ENCODE results near the gene MTREX. TPM values are rescaled to one million over a fixed set of nuclear protein-coding genes. Genes with fewer than 3 reads are reported as not detected.

The MTREX gene
- total and polyA plus RNA-seq, 2 of the 8 experiments (the other 6 are each of a cell fraction or from before 2014, with no cell fraction given), result 16.0 to 130 TPM

DNA sequence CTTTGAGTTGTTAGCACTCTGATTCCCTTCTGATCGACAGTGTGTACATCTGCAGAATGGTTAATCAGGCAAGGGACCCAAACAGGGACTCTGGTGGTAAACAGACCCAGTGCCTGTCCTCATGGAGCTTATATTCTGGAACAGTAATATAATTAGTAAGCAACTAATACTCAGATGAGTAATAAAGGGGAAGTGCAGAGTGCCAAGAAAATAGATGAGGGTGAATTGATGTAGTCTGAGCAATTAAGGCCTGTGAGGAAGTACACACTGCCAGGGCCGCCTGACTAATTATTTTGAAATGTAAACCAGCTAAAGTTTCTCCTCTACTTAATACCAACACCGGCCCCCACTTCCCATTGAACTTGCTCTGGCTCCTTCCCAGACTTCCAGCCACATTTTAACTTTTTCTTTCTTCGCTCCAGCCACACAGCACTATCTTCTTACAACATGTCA, 4.5 kb upstream of the MTREX start:
- Histone ChIP-seq H2AFZ (ENCODE audit: low read length) (no peak overlapping the region), H3K4me3 (ENCODE audit: extremely low read depth in 1 of 4, insufficient read depth in 2 of 4, low read depth in 3 of 4, low read length in 4 of 4) (no peak overlapping the region), H2BK20ac (ENCODE audit: low read length) (no peak overlapping the region), H3K9ac (replicated peaks in 1 of 4; ENCODE audit: extremely low read depth in 1 of 4, low read depth in 3 of 4, low read length in 3 of 4) (no peak overlapping the region), H4K8ac (ENCODE audit: extremely low read depth, insufficient read depth, low read length) (no peak overlapping the region), H3K56ac (replicated peaks; ENCODE audit: insufficient read length, low read depth, low read length) (no peak overlapping the region), H3K27me3 (replicated peaks in 1 of 4; ENCODE audit: control insufficient read depth in 3 of 4, extremely low read depth in 1 of 4, insufficient read depth in 3 of 4, low read length in 3 of 4) (no peaks in the 10 kb centered on the region), H3K79me2 (ENCODE audit: control insufficient read depth in 1 of 2, insufficient read depth in 2 of 2, low read length in 2 of 2) (peaks cover 0 to 54% of the 10 kb centered on the region in 2 experiments; a peak in 3 of 4 replicates), H3K23ac (ENCODE audit: insufficient read length) (no peak overlapping the region), H2AK5ac (ENCODE audit: low read depth, low read length) (no peak overlapping the region), H4K91ac (replicated peaks; ENCODE audit: insufficient read length, low read length) (no peak overlapping the region), H2BK15ac (ENCODE audit: low read length) (no peak overlapping the region), H2BK12ac (ENCODE audit: low read depth, low read length) (no peak overlapping the region), H3K4ac (replicated peaks; ENCODE audit: insufficient read length, low read depth, low read length) (no peak overlapping the region), H3K27ac (ENCODE audit: low read depth, low read length) (no peak overlapping the region), H4K20me1 (replicated peaks in 1 of 2; ENCODE audit: control insufficient read depth in 1 of 2, insufficient read depth in 2 of 2, low read length in 2 of 2) (peaks cover 0 to 4% of the 10 kb centered on the region in 2 experiments), H3K4me1 (replicated peaks in 1 of 4; ENCODE audit: control insufficient read depth in 3 of 4, insufficient read depth in 4 of 4, low read length in 3 of 4) (peaks cover 0 to 2% (median 2%) of the 10 kb centered on the region in 4 experiments; a peak in 4 of 7 replicates), H3K23me2 (ENCODE audit: low read depth, low read length) (peaks cover 6% of the 10 kb centered on the region), H3K14ac (ENCODE audit: insufficient read length) (no peak overlapping the region), H2BK120ac (replicated peaks; ENCODE audit: low read depth, low read length) (no peak overlapping the region), H3K36me3 (ENCODE audit: control insufficient read depth in 2 of 4, insufficient read depth in 4 of 4, low read length in 3 of 4) (peaks cover 0 to 2% (median 0%) of the 10 kb centered on the region in 4 experiments; a peak in 2 of 8 replicates), H3K9me3 (ENCODE audit: insufficient read depth in 2 of 2, low read depth in 1 of 2, low read length in 1 of 2) (no peaks in the 10 kb centered on the region), H4K5ac (ENCODE audit: insufficient read length, low read depth, low read length) (no peak overlapping the region), H3K79me1 (ENCODE audit: low read depth, low read length) (peaks cover 4% of the 10 kb centered on the region), H3K4me2 (ENCODE audit: insufficient read depth in 1 of 2, low read depth in 2 of 2, low read length in 2 of 2) (no peak overlapping the region), H3K18ac (ENCODE audit: extremely low read depth, low read length) (no peak overlapping the region), H2BK5ac (ENCODE audit: low read depth, low read length) (no peak overlapping the region)
- POLR2A ChIA-PET (ENCODE audit: partially characterized antibody), result no interaction called here
- CTCF ChIA-PET (ENCODE audit: partially characterized antibody), result interaction anchor here (1.2 kb wide), 1 partner anchor 77 kb away, joined by 4 read pairs; no protein-coding TSS in a partner anchor
- DNase-seq (ENCODE audit: low read depth in 1 of 2, low spot score in 2 of 2) (no peak), FAIRE-seq (no peak)
- WGBS, 2 experiments (ENCODE audit: extremely low coverage in 1 of 2, insufficient coverage in 1 of 2, insufficient read length in 1 of 2, insufficient replicate concordance in 2 of 2, low coverage in 1 of 2, low lambda C conversion rate in 2 of 2, missing lambda C conversion rate in 1 of 2), result 83% methylated on average over 4 of the region's 4 CpGs; no CpG with 5 or more reads in 1 of the 2 experiments
- TF ChIP-seq CBX5 (IDR thresholded peaks at IDR 0.05; ENCODE audit: low read depth, low read length) (no peak), TBP (IDR thresholded peaks at IDR 0.05; ENCODE audit: low read depth, low read length) (no peak), MAFK (IDR thresholded peaks at IDR 0.05; ENCODE audit: low read depth, low read length) (no peak), KDM4A (IDR thresholded peaks at IDR 0.05; ENCODE audit: low read depth, low read length, severe bottlenecking) (no peak), YY1 (IDR thresholded peaks at IDR 0.05; ENCODE audit: low read depth, low read length) (no peak), TCF12 (IDR thresholded peaks at IDR 0.05; ENCODE audit: low read depth, low read length) (no peak), CEBPB (IDR thresholded peaks at IDR 0.05; ENCODE audit: low read depth, low read length) (no peak), SUZ12 (IDR thresholded peaks at IDR 0.05; ENCODE audit: low read length) (no peak), GABPA (IDR thresholded peaks at IDR 0.05; ENCODE audit: borderline replicate concordance, insufficient read depth, low read length) (no peak), NRF1 (IDR thresholded peaks at IDR 0.05; ENCODE audit: low read depth, low read length) (no peak), JUND (IDR thresholded peaks at IDR 0.05; ENCODE audit: low read length) (no peak), SP4 (IDR thresholded peaks at IDR 0.05; ENCODE audit: low read length) (no peak), BCL11A (IDR thresholded peaks at IDR 0.05; ENCODE audit: low read depth in 2 of 2, low read length in 2 of 2) (no peak)
- TF ChIP-seq, protein P1, sequence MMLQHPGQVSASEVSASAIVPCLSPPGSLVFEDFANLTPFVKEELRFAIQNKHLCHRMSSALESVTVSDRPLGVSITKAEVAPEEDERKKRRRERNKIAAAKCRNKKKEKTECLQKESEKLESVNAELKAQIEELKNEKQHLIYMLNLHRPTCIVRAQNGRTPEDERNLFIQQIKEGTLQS (IDR thresholded peaks at IDR 0.05; ENCODE audit: insufficient read depth, low read depth, low read length), result no peak
- TF ChIP-seq, protein P2, sequence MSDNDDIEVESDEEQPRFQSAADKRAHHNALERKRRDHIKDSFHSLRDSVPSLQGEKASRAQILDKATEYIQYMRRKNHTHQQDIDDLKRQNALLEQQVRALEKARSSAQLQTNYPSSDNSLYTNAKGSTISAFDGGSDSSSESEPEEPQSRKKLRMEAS (IDR thresholded peaks at IDR 0.05), result no peak
